H1 (cell line): ENCODE measurements around the gene SP4. TPM values are rescaled to one million over a fixed set of nuclear protein-coding genes. Genes with fewer than 3 reads are reported as not detected.

Experiments used
- CTCF ChIA-PET: fragments of 300-600 bp; sonication (Branson Sonifier 250); formaldehyde crosslinking; loops from one replicate; lab custom pipeline; 2021; ENCODE audit not compliant: partially characterized antibody; lab: Charles Lee
- POLR2A ChIA-PET: fragments of 300-600 bp; sonication (Branson Sonifier 250); formaldehyde crosslinking; loops from one replicate; lab custom pipeline; 2021; ENCODE audit warnings: inconsistent platforms; ENCODE audit not compliant: partially characterized antibody; lab: Charles Lee
- DNase-seq, 2 experiments: peaks; one replicate each; pipeline versions ENCODE4 v3.0.0 to v3.0.0-alpha.2; 2010 to 2022; ENCODE audit warnings: low spot score in 2 of 2, low read depth in 1 of 2, mixed read lengths in 1 of 2
- FAIRE-seq: peaks from 2 replicates; lab custom pipeline; 2011; peaks lifted over from hg19 to GRCh38; lab: Jason Lieb, UNC
- H2AFZ ChIP-seq: 2 replicates; pipeline ENCODE4 v1.8.1; 2012; ENCODE audit warnings: low read length, inconsistent platforms
- H2AK5ac ChIP-seq: 2 replicates; pipeline ENCODE4 v1.6.1; 2013; ENCODE audit warnings: low read depth, low read length
- H2BK120ac ChIP-seq: replicated peaks from 2 replicates; pipeline ENCODE3; 2013; ENCODE audit warnings: low read depth, low read length, inconsistent platforms
- H2BK12ac ChIP-seq: 2 replicates; pipeline ENCODE4 v1.6.1; 2013; ENCODE audit warnings: low read depth, low read length
- H2BK15ac ChIP-seq: 2 replicates; pipeline ENCODE4 v1.6.1; 2013; ENCODE audit warnings: low read length
- H2BK20ac ChIP-seq: 2 replicates; pipeline ENCODE4 v1.6.1; 2013; ENCODE audit warnings: low read length
- H2BK5ac ChIP-seq: 2 replicates; pipeline ENCODE4 v1.6.1; 2013; ENCODE audit warnings: low read depth, low read length
- H3K14ac ChIP-seq: 2 replicates; pipeline ENCODE4 v1.6.1; 2013; ENCODE audit warnings: inconsistent platforms; ENCODE audit not compliant: insufficient read length
- H3K18ac ChIP-seq: 2 replicates; pipeline ENCODE4 v1.6.1; 2013; ENCODE audit warnings: low read length; ENCODE audit errors: extremely low read depth
- H3K23ac ChIP-seq: 2 replicates; pipeline ENCODE4 v1.6.1; 2013; ENCODE audit warnings: inconsistent platforms; ENCODE audit not compliant: insufficient read length
- H3K23me2 ChIP-seq: 2 replicates; pipeline ENCODE4 v1.6.1; 2013; ENCODE audit warnings: low read depth, low read length
- H3K27ac ChIP-seq: 2 replicates; pipeline ENCODE4 v1.6.1; 2011; ENCODE audit warnings: low read depth, low read length, inconsistent platforms
- H3K27me3 ChIP-seq, 4 experiments: replicated peaks in 1 of 4; 1 replicate in 1 of 4; 2 replicates in 3 of 4; pipeline versions ENCODE4 v1.6.1 to v1.8.1; 2011 to 2013; ENCODE audit warnings: low read length in 3 of 4, mild to moderate bottlenecking in 3 of 4, inconsistent platforms in 2 of 4, mixed read lengths in 2 of 4, moderate library complexity in 1 of 4; ENCODE audit not compliant: control insufficient read depth in 3 of 4, insufficient read depth in 3 of 4; ENCODE audit errors: extremely low read depth in 1 of 4
- H3K36me3 ChIP-seq, 4 experiments: 2 replicates each; pipeline versions ENCODE4 v1.6.1 to v1.8.1; 2011 to 2013; ENCODE audit warnings: mild to moderate bottlenecking in 4 of 4, low read length in 3 of 4, moderate library complexity in 2 of 4, control low read depth in 1 of 4, inconsistent platforms in 1 of 4; ENCODE audit not compliant: insufficient read depth in 4 of 4, control insufficient read depth in 2 of 4
- H3K4ac ChIP-seq: replicated peaks from 2 replicates; pipeline ENCODE3; 2013; ENCODE audit warnings: low read length, low read depth, mixed read lengths, inconsistent platforms; ENCODE audit not compliant: insufficient read length
- H3K4me1 ChIP-seq, 4 experiments: replicated peaks in 1 of 4; 1 replicate in 1 of 4; 2 replicates in 3 of 4; pipeline versions ENCODE4 v1.6.1 to v1.8.1; 2011 to 2013; ENCODE audit warnings: low read length in 3 of 4, inconsistent platforms in 2 of 4, mixed read lengths in 1 of 4; ENCODE audit not compliant: insufficient read depth in 4 of 4, control insufficient read depth in 3 of 4
- H3K4me2 ChIP-seq, 2 experiments: 2 replicates each; pipeline versions ENCODE4 v1.6.1 to v1.8.1; 2011 to 2013; ENCODE audit warnings: low read depth in 2 of 2, low read length in 2 of 2, control low read depth in 1 of 2, inconsistent platforms in 1 of 2, mild to moderate bottlenecking in 1 of 2; ENCODE audit not compliant: insufficient read depth in 1 of 2
- H3K4me3 ChIP-seq, 4 experiments: fragments of 200-600, 300-600 bp in 1 of 4; sonication (generic), shearing (Covaris generic), sonication (Bioruptor Twin) in 1 of 4; 2 replicates each; pipeline versions ENCODE4 v1.5.1 to v1.8.1; 2011 to 2016; ENCODE audit warnings: low read length in 4 of 4, low read depth in 3 of 4, control low read depth in 2 of 4, inconsistent platforms in 2 of 4, mild to moderate bottlenecking in 2 of 4, mixed read lengths in 1 of 4, moderate library complexity in 1 of 4; ENCODE audit not compliant: insufficient read depth in 2 of 4; ENCODE audit errors: extremely low read depth in 1 of 4
- H3K56ac ChIP-seq: replicated peaks from 2 replicates; pipeline ENCODE3; 2013; ENCODE audit warnings: low read depth, mild to moderate bottlenecking, mixed read lengths, low read length, inconsistent platforms; ENCODE audit not compliant: insufficient read length
- H3K79me1 ChIP-seq: 2 replicates; pipeline ENCODE4 v1.6.1; 2013; ENCODE audit warnings: low read depth, low read length, control low read depth
- H3K79me2 ChIP-seq, 2 experiments: 2 replicates each; pipeline versions ENCODE4 v1.6.1 to v1.8.1; 2012 to 2013; ENCODE audit warnings: low read length in 2 of 2, mild to moderate bottlenecking in 2 of 2, inconsistent platforms in 1 of 2; ENCODE audit not compliant: insufficient read depth in 2 of 2, control insufficient read depth in 1 of 2
- H3K9ac ChIP-seq, 4 experiments: replicated peaks in 1 of 4; 1 replicate in 1 of 4; 2 replicates in 3 of 4; pipeline versions ENCODE4 v1.6.1 to v1.8.1; 2011 to 2013; ENCODE audit warnings: low read depth in 3 of 4, low read length in 3 of 4, control low read depth in 2 of 4, mild to moderate bottlenecking in 2 of 4, moderate library complexity in 2 of 4, inconsistent platforms in 1 of 4; ENCODE audit errors: extremely low read depth in 1 of 4
- H3K9me3 ChIP-seq, 2 experiments: 2 replicates each; pipeline versions ENCODE4 v1.6.1 to v1.8.1; 2012 to 2013; ENCODE audit warnings: mild to moderate bottlenecking in 2 of 2, moderate library complexity in 2 of 2, control low read depth in 1 of 2, inconsistent platforms in 1 of 2, low read depth in 1 of 2, low read length in 1 of 2, mixed read lengths in 1 of 2; ENCODE audit not compliant: insufficient read depth in 2 of 2
- H4K20me1 ChIP-seq, 2 experiments: replicated peaks in 1 of 2; 2 replicates each; pipeline versions ENCODE3 to v1.8.1; 2011 to 2013; ENCODE audit warnings: inconsistent platforms in 2 of 2, low read length in 2 of 2, mild to moderate bottlenecking in 1 of 2; ENCODE audit not compliant: insufficient read depth in 2 of 2, control insufficient read depth in 1 of 2
- H4K5ac ChIP-seq: 2 replicates; pipeline ENCODE4 v1.6.1; 2013; ENCODE audit warnings: low read length, low read depth, mixed read lengths, inconsistent platforms; ENCODE audit not compliant: insufficient read length
- H4K8ac ChIP-seq: 2 replicates; pipeline ENCODE4 v1.8.0; 2013; ENCODE audit warnings: mild to moderate bottlenecking, moderate library complexity, low read length, inconsistent platforms; ENCODE audit not compliant: insufficient read depth; ENCODE audit errors: extremely low read depth
- H4K91ac ChIP-seq: replicated peaks from 2 replicates; pipeline ENCODE3; 2013; ENCODE audit warnings: low read length, mixed read lengths, inconsistent platforms; ENCODE audit not compliant: insufficient read length
- CBX5 ChIP-seq: fragments of 300-800, 300-1000 bp; sonication (generic); IDR thresholded peaks from 2 replicates; pipeline ENCODE4 v1.7.1; 2016; ENCODE audit warnings: antibody characterized with exemption, low read length, low read depth
- CHD1 ChIP-seq: IDR thresholded peaks from 2 replicates; pipeline ENCODE4 v1.6.1; 2012; ENCODE audit warnings: low read depth, low read length, improper control_type of control experiment
- KDM1A ChIP-seq: fragments of 200-600, 300-600 bp; sonication (generic); IDR thresholded peaks from 2 replicates; pipeline ENCODE4 v1.7.1; 2016; ENCODE audit warnings: mild to moderate bottlenecking, low read length, borderline replicate concordance
- KDM4A ChIP-seq: IDR thresholded peaks from one replicate; pipeline ENCODE4 v1.7.1; 2012; ENCODE audit warnings: low read depth, mild to moderate bottlenecking, moderate library complexity, low read length, inconsistent platforms; ENCODE audit not compliant: severe bottlenecking
- NANOG ChIP-seq: IDR thresholded peaks from 2 replicates; pipeline ENCODE4 v1.6.1; 2011; ENCODE audit warnings: low read length, low read depth, mild to moderate bottlenecking, inconsistent platforms; ENCODE audit not compliant: insufficient read depth, poor library complexity, severe bottlenecking
- RNF2 ChIP-seq: fragments of 200-900, 300-1000 bp; sonication (generic); IDR thresholded peaks from 2 replicates; pipeline ENCODE4 v1.7.1; 2016; ENCODE audit warnings: borderline replicate concordance, low read depth, mild to moderate bottlenecking, antibody characterized with exemption, low read length; ENCODE audit not compliant: poor library complexity, severe bottlenecking; ENCODE audit errors: missing control alignments
- RXRA ChIP-seq: IDR thresholded peaks from 2 replicates; pipeline ENCODE4 v1.6.1; 2011; ENCODE audit warnings: low read depth, mild to moderate bottlenecking, low read length, moderate library complexity; ENCODE audit not compliant: insufficient read depth
- SP1 ChIP-seq: IDR thresholded peaks from 2 replicates; pipeline ENCODE4 v1.6.1; 2011; ENCODE audit warnings: low read depth, low read length
- TAF7 ChIP-seq: optimal IDR thresholded peaks from 2 replicates; pipeline ENCODE3; 2011; ENCODE audit warnings: low read depth, mild to moderate bottlenecking, inconsistent platforms, low read length, moderate library complexity, borderline replicate concordance
- YY1 ChIP-seq: IDR thresholded peaks from 2 replicates; pipeline ENCODE4 v1.6.1; 2011; ENCODE audit warnings: low read depth, mild to moderate bottlenecking, low read length
- WGBS, 2 experiments: shearing (Covaris generic) in 1 of 2; methylation state at CpG; one replicate each; pipeline versions ENCODE4 v1.1.6 to v1.1.7; 2013 to 2015; ENCODE audit warnings: low lambda C conversion rate in 2 of 2, mixed read lengths in 2 of 2, inconsistent platforms in 1 of 2, low coverage in 1 of 2, missing lambda C conversion rate in 1 of 2; ENCODE audit not compliant: insufficient replicate concordance in 2 of 2, insufficient coverage in 1 of 2, insufficient read length in 1 of 2; ENCODE audit errors: extremely low coverage in 1 of 2, missing lambda C conversion rate in 1 of 2; 5-methylcytosine and 5-hydroxymethylcytosine counted together
- polyA plus RNA-seq, 7 experiments: library from polyadenylated mRNA; depleted of rRNA in 3 of 7; stranded (reverse) in 5 of 7; unstranded in 2 of 7; fragments of >200 nt in 5 of 7; fragments of 200-250 nt in 2 of 7; gene quantifications; 1 replicate in 5 of 7; 2 replicates in 1 of 7; 4 replicates in 1 of 7; pipeline versions ENCODE4 v1.2.1 to v1.2.3, GENCODE V29; 2011 to 2013; ENCODE audit warnings: missing spikeins in 2 of 7, mixed read lengths in 2 of 7
- total RNA-seq: library from RNA; stranded (reverse); fragmentation: NEBNext Ultra II Directional; extraction: Animal tissue kit (Norgen Biotek cat#: 25700); gene quantifications from 2 replicates; pipeline ENCODE4 v1.2.1, GENCODE V29; 2021
- TF ChIP-seq, protein P1 (sequence below): IDR thresholded peaks from 2 replicates; pipeline ENCODE4 v1.6.1; 2011; ENCODE audit warnings: low read length, improper control_type of control experiment
- TF ChIP-seq, protein P2 (sequence below): IDR thresholded peaks from 2 replicates; pipeline ENCODE4 v1.6.1; 2012; ENCODE audit warnings: inconsistent platforms

The SP4 gene
- total and polyA plus RNA-seq, 2 of the 8 experiments (the other 6 are each of a cell fraction or from before 2014, with no cell fraction given) = 10.0 to 24.0 TPM

DNA sequence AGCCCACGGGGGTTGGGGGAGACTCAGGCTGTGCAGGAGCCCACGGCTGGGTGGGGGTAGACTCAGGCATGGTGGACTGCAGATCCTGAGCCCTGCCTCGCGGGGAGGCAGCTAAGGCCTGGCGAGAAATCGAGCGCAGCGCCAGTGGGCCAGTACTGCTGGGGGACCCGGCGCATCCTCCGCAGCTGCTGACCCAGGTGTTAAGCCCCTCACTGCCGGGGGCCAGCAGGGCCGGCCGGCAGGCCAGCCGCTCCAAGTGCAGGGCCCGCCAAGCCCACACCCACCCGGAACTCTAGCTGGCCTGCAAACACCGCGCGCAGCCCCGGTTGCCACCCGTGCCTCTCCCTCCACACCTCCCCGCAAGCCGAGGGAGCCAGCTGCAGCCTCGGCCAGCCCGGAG, 33.4 kb downstream of the SP4 start:
- Histone ChIP-seq H2BK15ac (no peak overlapping the region), H4K5ac (no peak overlapping the region), H4K8ac (no peak overlapping the region), H4K91ac (no peak overlapping the region), H2BK12ac (no peak overlapping the region), H3K23ac (no peak overlapping the region), H2AK5ac (no peak overlapping the region), H3K4me1 (no peaks in the 10 kb centered on the region), H3K79me1 (peaks cover 4% of the 10 kb centered on the region), H3K56ac (no peak overlapping the region), H4K20me1 (no peaks in the 10 kb centered on the region), H3K9me3 (peaks cover 2 to 12% of the 10 kb centered on the region in 2 experiments; a peak in 2 of 4 replicates), H3K9ac (no peak overlapping the region), H3K4me3 (no peak overlapping the region), H3K27me3 (no peaks in the 10 kb centered on the region), H3K36me3 (peaks cover 0 to 35% (median 10%) of the 10 kb centered on the region in 4 experiments; a peak in 6 of 8 replicates), H3K14ac (no peak overlapping the region), H3K4ac (no peak overlapping the region), H3K23me2 (no peaks in the 10 kb centered on the region), H3K4me2 (no peak overlapping the region), H3K27ac (no peak overlapping the region), H2BK5ac (no peak overlapping the region), H3K79me2 (peaks cover 0 to 22% of the 10 kb centered on the region in 2 experiments; a peak in 2 of 4 replicates), H3K18ac (no peak overlapping the region), H2AFZ (no peak overlapping the region), H2BK120ac (no peak overlapping the region), H2BK20ac (no peak overlapping the region)
- WGBS, 2 experiments = 97% methylated on average over 12 of the region's 26 CpGs; no CpG with 5 or more reads in 1 of the 2 experiments
- no peak for FAIRE-seq
- ChIA-PET POLR2A (interaction anchor here (1.3 to 1.7 kb wide), 2 partner anchors 20 to 34 kb away, joined by 3 to 8 read pairs; partner anchors contain the start of gene SP4), CTCF (interaction anchor here (0.6 kb wide), 1 partner anchor 59 kb away, joined by 3 read pairs; no protein-coding TSS in a partner anchor)
- no peak for DNase-seq
- no peak for TF ChIP-seq RNF2
- TF ChIP-seq RXRA = no peak
- no peak for TF ChIP-seq YY1
- TF ChIP-seq KDM1A = no peak
- no peak for TF ChIP-seq SP1
- no peak for TF ChIP-seq KDM4A
- TF ChIP-seq NANOG = no peak
- TF ChIP-seq TAF7 = no peak
- TF ChIP-seq, protein P1, sequence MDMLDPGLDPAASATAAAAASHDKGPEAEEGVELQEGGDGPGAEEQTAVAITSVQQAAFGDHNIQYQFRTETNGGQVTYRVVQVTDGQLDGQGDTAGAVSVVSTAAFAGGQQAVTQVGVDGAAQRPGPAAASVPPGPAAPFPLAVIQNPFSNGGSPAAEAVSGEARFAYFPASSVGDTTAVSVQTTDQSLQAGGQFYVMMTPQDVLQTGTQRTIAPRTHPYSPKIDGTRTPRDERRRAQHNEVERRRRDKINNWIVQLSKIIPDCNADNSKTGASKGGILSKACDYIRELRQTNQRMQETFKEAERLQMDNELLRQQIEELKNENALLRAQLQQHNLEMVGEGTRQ = no peak
- no peak for TF ChIP-seq CBX5
- TF ChIP-seq CHD1 = no peak
- TF ChIP-seq, protein P2, sequence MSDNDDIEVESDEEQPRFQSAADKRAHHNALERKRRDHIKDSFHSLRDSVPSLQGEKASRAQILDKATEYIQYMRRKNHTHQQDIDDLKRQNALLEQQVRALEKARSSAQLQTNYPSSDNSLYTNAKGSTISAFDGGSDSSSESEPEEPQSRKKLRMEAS = no peak
